ENCODE measurements around the gene DEPDC1. TPM values are rescaled to one million over a fixed set of nuclear protein-coding genes. Genes with fewer than 3 reads are reported as not detected.
A peak's percentile ranks its signal among the peaks of the same experiment; 100 is the strongest.
"Not testable (repeated sequence)": the region's sequence is repeated elsewhere in the genome, so short reads cannot be mapped to it uniquely, and the experiment has no call there.

DEPDC1 gene
- total and polyA plus RNA-seq, 12 donors: 0.03 to 6.7 (median 0.58) TPM; not detected in 1

- Histone ChIP-seq H3K36me3 (replicated peaks in 1 of 2) (no peaks in the 10 kb centered on the region), H3K9me3 (replicated peaks in 1 of 3) (no peaks in the 10 kb centered on the region), H3K4me3 (no peak overlapping the region), H3K4me1 (replicated peaks in 1 of 2) (no peaks in the 10 kb centered on the region), H3K27me3 (no peaks in the 10 kb centered on the region), H3K27ac (no peak overlapping the region)
- no peak for TF ChIP-seq CTCF (IDR thresholded peaks at IDR 0.05)
- 95 to 100% (median 98%) methylated on average over 2 of the region's 2 CpGs for WGBS, 4 donors
- intact Hi-C loops (cut with DNase I): loop anchor here in 1 of 2 donors (10.0 kb wide), 1 partner anchor 1255 kb away; no protein-coding TSS in a partner anchor
- no peak for DNase-seq
Measured at GRCh38 chr1:68479501-68479900, 17.4 kb downstream of the DEPDC1 start.

GRCh38 chr1:68478662-68479061 lies 18.2 kb downstream of the DEPDC1 start:
- no peak for DNase-seq
- intact Hi-C loops (cut with DNase I): loop anchor here in 1 of 2 donors (10.0 kb wide), 1 partner anchor 1256 kb away; no protein-coding TSS in a partner anchor
- WGBS, 4 donors: 93 to 97% (median 96%) methylated on average over 2 of the region's 2 CpGs

GRCh38 chr1:68476626-68477025 lies 20.3 kb downstream of the DEPDC1 start:
- not testable (repeated sequence) for H3K9me3 ChIP-seq (replicated peaks in 1 of 3); H3K4me1 ChIP-seq (replicated peaks in 1 of 2); H3K27me3 ChIP-seq; DNase-seq; H3K36me3 ChIP-seq (replicated peaks in 1 of 2); H3K27ac ChIP-seq; H3K4me3 ChIP-seq
- 77 to 93% (median 82%) methylated on average over 2 of the region's 2 CpGs for WGBS, 4 donors
- intact Hi-C loops (cut with DNase I): loop anchor here in 1 of 2 donors (10.0 kb wide), 1 partner anchor 1258 kb away; no protein-coding TSS in a partner anchor

More at GRCh38 chr1:68478662-68479061, 18.2 kb downstream of the DEPDC1 start:
- no peak for TF ChIP-seq CTCF (IDR thresholded peaks at IDR 0.05)
- no peak for TF ChIP-seq POLR2A (IDR thresholded peaks at IDR 0.05)
- Histone ChIP-seq H3K4me3 (no peak overlapping the region), H3K9me3 (replicated peaks in 1 of 3) (no peaks in the 10 kb centered on the region), H3K36me3 (replicated peaks in 1 of 2) (no peaks in the 10 kb centered on the region), H3K4me1 (replicated peaks in 1 of 2) (no peaks in the 10 kb centered on the region), H3K27ac (no peak overlapping the region), H3K27me3 (no peaks in the 10 kb centered on the region)

GRCh38 chr1:68473060-68473459 lies 23.8 kb downstream of the DEPDC1 start:
- no peaks in the 10 kb centered on the region for H3K9me3 ChIP-seq (replicated peaks in 1 of 3)
- no peaks in the 10 kb centered on the region for H3K4me1 ChIP-seq (replicated peaks in 1 of 2)
- H3K27me3 ChIP-seq: no peaks in the 10 kb centered on the region
- TF ChIP-seq CTCF (IDR thresholded peaks at IDR 0.05) (no peak), POLR2A (IDR thresholded peaks at IDR 0.05) (no peak)
- no peak for DNase-seq
- H3K4me3 ChIP-seq: no peak overlapping the region
- H3K27ac ChIP-seq: no peak overlapping the region
- intact Hi-C loops (cut with DNase I): loop anchor here in 1 of 2 donors (10.0 kb wide), 1 partner anchor 1262 kb away; no protein-coding TSS in a partner anchor
- H3K36me3 ChIP-seq (replicated peaks in 1 of 2): no peaks in the 10 kb centered on the region

- Histone ChIP-seq H3K4me3 (no peak overlapping the region), H3K9me3 (replicated peaks in 1 of 3) (no peaks in the 10 kb centered on the region), H3K36me3 (replicated peaks in 1 of 2) (no peaks in the 10 kb centered on the region), H3K4me1 (replicated peaks in 1 of 2) (no peaks in the 10 kb centered on the region), H3K27me3 (no peaks in the 10 kb centered on the region), H3K27ac (no peak overlapping the region)
- intact Hi-C loops (cut with DNase I): loop anchor here in 1 of 2 donors (10.0 kb wide), 1 partner anchor 1264 kb away; no protein-coding TSS in a partner anchor
- 75 to 80% (median 78%) methylated on average over 2 of the region's 2 CpGs for WGBS, 4 donors
- peak in 1 of 7 donors; percentile 8 for DNase-seq
- TF ChIP-seq POLR2A (IDR thresholded peaks at IDR 0.05): no peak
- peak; percentile 26 to 61 (median 37) for TF ChIP-seq CTCF (IDR thresholded peaks at IDR 0.05)
Measured at GRCh38 chr1:68470388-68470970, 26.4 kb downstream of the DEPDC1 start.

Data from adrenal gland (tissue), 12 donors.